Measurements from ENCODE around the gene ASIC3. TPM values are rescaled to one million over a fixed set of nuclear protein-coding genes. Genes with fewer than 3 reads are reported as not detected.

Gene ASIC3
- polyA plus RNA-seq, 3 donors: 2.0 TPM; not detected in 2

DNA sequence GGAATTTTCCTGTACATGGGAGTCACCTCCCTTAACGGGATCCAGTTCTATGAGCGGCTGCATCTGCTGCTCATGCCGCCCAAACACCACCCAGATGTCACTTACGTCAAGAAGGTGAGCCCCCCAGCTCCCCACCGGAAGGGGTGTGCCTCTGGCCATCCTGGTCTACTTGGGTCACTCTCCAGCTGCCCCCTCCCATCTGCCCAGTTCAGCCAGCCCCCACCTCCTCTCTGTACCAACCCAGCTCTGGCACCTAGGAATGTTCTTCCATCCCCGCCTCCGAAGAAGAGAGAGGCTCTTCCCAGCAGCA lies 27.3 kb downstream of the ASIC3 start:
- Mint-ChIP-seq H3K27ac (no peak overlapping the region), H3K4me3 (no peak overlapping the region), H3K36me3 (peaks cover 45 to 63% of the 10 kb centered on the region in 2 donors), H3K4me1 (peaks cover 13% of the 10 kb centered on the region), H3K9me3 (peaks cover 0 to 3% (median 0%) of the 10 kb centered on the region in 7 donors), H3K27me3 (ENCODE audit: low read depth in 3 of 3) (peaks cover 0 to 1% (median 0%) of the 10 kb centered on the region in 3 donors)
- H3K27ac ChIP-seq (ENCODE audit: low read depth in 1 of 2, low read length in 2 of 2): no peak overlapping the region
- no peaks in the 10 kb centered on the region for H3K27me3 ChIP-seq (ENCODE audit: control insufficient read depth in 2 of 2, insufficient read depth in 2 of 2, low read length in 2 of 2)
- no peaks in the 10 kb centered on the region for H3K9me3 ChIP-seq (replicated peaks in 1 of 2; ENCODE audit: control insufficient read depth in 1 of 2, insufficient read depth in 1 of 2, low read length in 2 of 2)
- H3K4me3 ChIP-seq (replicated peaks in 1 of 3; ENCODE audit: low read depth in 2 of 3, low read length in 3 of 3): no peak overlapping the region
- peaks cover 53% of the 10 kb centered on the region for H4K20me1 ChIP-seq (ENCODE audit: insufficient read depth, low read length)
- peaks cover 10 to 14% of the 10 kb centered on the region in 2 donors for H3K4me1 ChIP-seq (ENCODE audit: control insufficient read depth in 1 of 2, insufficient read depth in 2 of 2, low read length in 2 of 2)
- TF ChIP-seq, protein P1, sequence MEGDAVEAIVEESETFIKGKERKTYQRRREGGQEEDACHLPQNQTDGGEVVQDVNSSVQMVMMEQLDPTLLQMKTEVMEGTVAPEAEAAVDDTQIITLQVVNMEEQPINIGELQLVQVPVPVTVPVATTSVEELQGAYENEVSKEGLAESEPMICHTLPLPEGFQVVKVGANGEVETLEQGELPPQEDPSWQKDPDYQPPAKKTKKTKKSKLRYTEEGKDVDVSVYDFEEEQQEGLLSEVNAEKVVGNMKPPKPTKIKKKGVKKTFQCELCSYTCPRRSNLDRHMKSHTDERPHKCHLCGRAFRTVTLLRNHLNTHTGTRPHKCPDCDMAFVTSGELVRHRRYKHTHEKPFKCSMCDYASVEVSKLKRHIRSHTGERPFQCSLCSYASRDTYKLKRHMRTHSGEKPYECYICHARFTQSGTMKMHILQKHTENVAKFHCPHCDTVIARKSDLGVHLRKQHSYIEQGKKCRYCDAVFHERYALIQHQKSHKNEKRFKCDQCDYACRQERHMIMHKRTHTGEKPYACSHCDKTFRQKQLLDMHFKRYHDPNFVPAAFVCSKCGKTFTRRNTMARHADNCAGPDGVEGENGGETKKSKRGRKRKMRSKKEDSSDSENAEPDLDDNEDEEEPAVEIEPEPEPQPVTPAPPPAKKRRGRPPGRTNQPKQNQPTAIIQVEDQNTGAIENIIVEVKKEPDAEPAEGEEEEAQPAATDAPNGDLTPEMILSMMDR (IDR thresholded peaks at IDR 0.05): no peak
- 92% methylated on average over 7 of the region's 7 CpGs for WGBS (ENCODE audit: insufficient coverage)
- no peak overlapping the region for H3K9ac ChIP-seq (ENCODE audit: insufficient read depth, low read length, poor library complexity, severe bottlenecking)
- H3K4me2 ChIP-seq (replicated peaks; ENCODE audit: extremely low read depth, low read length, poor library complexity, severe bottlenecking): no peak overlapping the region
- H3K36me3 ChIP-seq (replicated peaks in 1 of 2; ENCODE audit: control insufficient read depth in 1 of 2, insufficient read depth in 2 of 2, low read length in 2 of 2): peaks cover 54 to 69% of the 10 kb centered on the region in 2 donors
- no peak for DNase-seq
- H3K79me2 ChIP-seq (ENCODE audit: insufficient read depth, low read length): peaks cover 19% of the 10 kb centered on the region
- intact Hi-C loops (cut with micrococcal nuclease): loop anchor here in 1 of 2 donors (5.0 kb wide), 1 partner anchor 37 kb away; no protein-coding TSS in a partner anchor
- H2AFZ ChIP-seq (ENCODE audit: insufficient read depth, low read depth, low read length, poor library complexity, severe bottlenecking): no peak overlapping the region

DNA sequence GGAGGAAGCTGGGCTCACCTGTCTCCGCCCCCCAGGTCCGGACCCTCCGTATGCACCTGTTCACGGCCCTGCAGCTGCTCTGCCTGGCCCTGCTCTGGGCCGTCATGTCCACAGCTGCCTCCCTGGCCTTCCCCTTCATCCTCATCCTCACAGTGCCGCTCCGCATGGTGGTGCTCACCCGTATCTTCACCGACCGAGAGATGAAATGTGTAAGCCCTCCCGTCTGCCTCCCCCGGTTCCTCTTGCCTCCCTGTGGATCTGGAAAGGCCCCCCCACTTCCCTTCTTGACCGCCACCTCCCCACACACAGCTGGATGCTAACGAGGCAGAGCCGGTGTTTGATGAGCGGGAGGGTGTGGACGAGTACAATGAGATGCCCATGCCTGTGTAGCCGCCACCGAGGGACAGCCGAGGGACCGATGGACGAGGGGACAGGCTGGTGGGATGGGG lies 27.7 kb downstream of the ASIC3 start:
- peaks cover 53% of the 10 kb centered on the region for H4K20me1 ChIP-seq (ENCODE audit: insufficient read depth, low read length)
- H3K79me2 ChIP-seq (ENCODE audit: insufficient read depth, low read length): peaks cover 19% of the 10 kb centered on the region
- H3K4me3 ChIP-seq (replicated peaks in 1 of 3; ENCODE audit: low read depth in 2 of 3, low read length in 3 of 3): no peak overlapping the region
- 92% methylated on average over 12 of the region's 22 CpGs for WGBS (ENCODE audit: insufficient coverage)
- Mint-ChIP-seq H3K4me3 (no peak overlapping the region), H3K27ac (peak overlapping the region in 1 of 7 donors; percentile 57), H3K27me3 (ENCODE audit: low read depth in 3 of 3) (peaks cover 0 to 1% (median 0%) of the 10 kb centered on the region in 3 donors), H3K36me3 (peaks cover 42 to 59% of the 10 kb centered on the region in 2 donors), H3K4me1 (peaks cover 13% of the 10 kb centered on the region), H3K9me3 (peaks cover 0 to 3% (median 0%) of the 10 kb centered on the region in 7 donors)
- H3K36me3 ChIP-seq (replicated peaks in 1 of 2; ENCODE audit: control insufficient read depth in 1 of 2, insufficient read depth in 2 of 2, low read length in 2 of 2): peaks cover 52 to 65% of the 10 kb centered on the region in 2 donors
- H3K27me3 ChIP-seq (ENCODE audit: control insufficient read depth in 2 of 2, insufficient read depth in 2 of 2, low read length in 2 of 2): no peaks in the 10 kb centered on the region
- H3K27ac ChIP-seq (ENCODE audit: low read depth in 1 of 2, low read length in 2 of 2): no peak overlapping the region
- no peaks in the 10 kb centered on the region for H3K9me3 ChIP-seq (replicated peaks in 1 of 2; ENCODE audit: control insufficient read depth in 1 of 2, insufficient read depth in 1 of 2, low read length in 2 of 2)
- intact Hi-C loops (cut with micrococcal nuclease): loop anchor here in 1 of 2 donors (5.0 kb wide), 1 partner anchor 36 kb away; no protein-coding TSS in a partner anchor
- H3K4me2 ChIP-seq (replicated peaks; ENCODE audit: extremely low read depth, low read length, poor library complexity, severe bottlenecking): no peak overlapping the region
- DNase-seq: no peak
- TF ChIP-seq, protein P1 (IDR thresholded peaks at IDR 0.05): no peak
- H2AFZ ChIP-seq (ENCODE audit: insufficient read depth, low read depth, low read length, poor library complexity, severe bottlenecking): no peak overlapping the region
- H3K4me1 ChIP-seq (ENCODE audit: control insufficient read depth in 1 of 2, insufficient read depth in 2 of 2, low read length in 2 of 2): peaks cover 13 to 17% of the 10 kb centered on the region in 2 donors
- H3K9ac ChIP-seq (ENCODE audit: insufficient read depth, low read length, poor library complexity, severe bottlenecking): no peak overlapping the region
